H1 (cell line): ENCODE results near the gene LAMA3. TPM values are rescaled to one million over a fixed set of nuclear protein-coding genes. Genes with fewer than 3 reads are reported as not detected.

ENCODE experiments used
- CHD7 ChIP-seq: fragments of 300-600 bp; sonication (generic); IDR thresholded peaks from 2 replicates; pipeline ENCODE4 v1.7.1; 2012; ENCODE audit warnings: low read length, moderate library complexity, mild to moderate bottlenecking, inconsistent platforms; ENCODE audit not compliant: insufficient replicate concordance
- MAFK ChIP-seq: IDR thresholded peaks from 2 replicates; pipeline ENCODE4 v1.6.1; 2012; ENCODE audit warnings: low read depth, mild to moderate bottlenecking, improper control_type of control experiment, low read length
- TCF12 ChIP-seq: IDR thresholded peaks from 2 replicates; pipeline ENCODE4 v1.6.1; 2011; ENCODE audit warnings: low read depth, mild to moderate bottlenecking, low read length
- YY1 ChIP-seq: IDR thresholded peaks from 2 replicates; pipeline ENCODE4 v1.6.1; 2011; ENCODE audit warnings: low read depth, mild to moderate bottlenecking, low read length
- polyA plus RNA-seq, 7 experiments: library from polyadenylated mRNA; depleted of rRNA in 3 of 7; stranded (reverse) in 5 of 7; unstranded in 2 of 7; fragments of >200 nt in 5 of 7; fragments of 200-250 nt in 2 of 7; gene quantifications; 1 replicate in 5 of 7; 2 replicates in 1 of 7; 4 replicates in 1 of 7; pipeline versions ENCODE4 v1.2.1 to v1.2.3, GENCODE V29; 2011 to 2013; ENCODE audit warnings: missing spikeins in 2 of 7, mixed read lengths in 2 of 7
- total RNA-seq: library from RNA; stranded (reverse); fragmentation: NEBNext Ultra II Directional; extraction: Animal tissue kit (Norgen Biotek cat#: 25700); gene quantifications from 2 replicates; pipeline ENCODE4 v1.2.1, GENCODE V29; 2021
- TF ChIP-seq, protein P1 (sequence below): IDR thresholded peaks from 2 replicates; pipeline ENCODE4 v1.6.1; 2011; ENCODE audit warnings: low read depth, mild to moderate bottlenecking, low read length; ENCODE audit not compliant: insufficient read depth

The LAMA3 gene
- total and polyA plus RNA-seq, 2 of the 8 experiments (the other 6 are each of a cell fraction or from before 2014, with no cell fraction given) = 0.76 to 5.0 TPM

GRCh38 chr18:23724681-23725080 lies 35.4 kb downstream of the LAMA3 start (continued):
- no peak for TF ChIP-seq CHD7
- TF ChIP-seq TCF12 = no peak
- no peak for TF ChIP-seq YY1
- no peak for TF ChIP-seq MAFK
- TF ChIP-seq, protein P1, sequence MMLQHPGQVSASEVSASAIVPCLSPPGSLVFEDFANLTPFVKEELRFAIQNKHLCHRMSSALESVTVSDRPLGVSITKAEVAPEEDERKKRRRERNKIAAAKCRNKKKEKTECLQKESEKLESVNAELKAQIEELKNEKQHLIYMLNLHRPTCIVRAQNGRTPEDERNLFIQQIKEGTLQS = no peak
